ENCODE measurements around the gene NOL7. TPM values are rescaled to one million over a fixed set of nuclear protein-coding genes. Genes with fewer than 3 reads are reported as not detected.

NOL7 gene
- total and polyA plus RNA-seq, 2 of the 13 experiments (the other 11 are each of a cell fraction or from before 2014, with no cell fraction given), result 37.8 to 186 TPM

- no peak; the same call in 1 of the 2 replicates for TF ChIP-seq ZBED4 (CRISPR knock-in tag; IDR thresholded peaks at IDR 0.05; ENCODE audit: borderline replicate concordance)
- TF ChIP-seq NFIC (IDR thresholded peaks at IDR 0.05; ENCODE audit: low read length), result no peak
- peak; percentile 87; the same call in 1 of the 2 replicates for TF ChIP-seq FOXJ3 (CRISPR knock-in tag; IDR thresholded peaks at IDR 0.05; ENCODE audit: borderline replicate concordance)
- TF ChIP-seq E2F5 (CRISPR knock-in tag; conservative IDR thresholded peaks at IDR 0.05), result no peak
- peak; percentile 56; the same call in 1 of the 2 replicates for TF ChIP-seq ZNF44 (CRISPR knock-in tag; IDR thresholded peaks at IDR 0.05)
- TF ChIP-seq KDM5A (IDR thresholded peaks at IDR 0.05; ENCODE audit: borderline replicate concordance, low read length), result no peak
- TF ChIP-seq ZZZ3 (CRISPR knock-in tag; IDR thresholded peaks at IDR 0.05; ENCODE audit: borderline replicate concordance), result no peak
- no peak for TF ChIP-seq POLR2G (IDR thresholded peaks at IDR 0.05; ENCODE audit: low read depth, low read length)
- no peak; the same call in 1 of the 2 replicates for TF ChIP-seq SAFB2 (CRISPR knock-in tag; IDR thresholded peaks at IDR 0.05; ENCODE audit: borderline replicate concordance, low read depth)
- TF ChIP-seq GATA4 (IDR thresholded peaks at IDR 0.05; ENCODE audit: borderline replicate concordance, low read depth), result no peak
- no peak for TF ChIP-seq ZNF781 (CRISPR knock-in tag; IDR thresholded peaks at IDR 0.05; ENCODE audit: borderline replicate concordance, not compliant biosample characterization)
- TF ChIP-seq PLSCR1 (CRISPR knock-in tag; IDR thresholded peaks at IDR 0.05; ENCODE audit: borderline replicate concordance), result no peak
- TF ChIP-seq ZNF460 (CRISPR knock-in tag; IDR thresholded peaks at IDR 0.05; ENCODE audit: borderline replicate concordance), result no peak
- TF ChIP-seq POLR2AphosphoS2 (IDR thresholded peaks at IDR 0.05; ENCODE audit: low read depth, low read length), result no peak
- TF ChIP-seq ZNF747 (CRISPR knock-in tag; IDR thresholded peaks at IDR 0.05; ENCODE audit: borderline replicate concordance), result no peak
- TF ChIP-seq SUZ12 (IDR thresholded peaks at IDR 0.05; ENCODE audit: low read depth, low read length), result no peak
- no peak; the same call in 1 of the 2 replicates for TF ChIP-seq ZNF629 (CRISPR knock-in tag; conservative IDR thresholded peaks at IDR 0.05)
- TF ChIP-seq, protein P1, sequence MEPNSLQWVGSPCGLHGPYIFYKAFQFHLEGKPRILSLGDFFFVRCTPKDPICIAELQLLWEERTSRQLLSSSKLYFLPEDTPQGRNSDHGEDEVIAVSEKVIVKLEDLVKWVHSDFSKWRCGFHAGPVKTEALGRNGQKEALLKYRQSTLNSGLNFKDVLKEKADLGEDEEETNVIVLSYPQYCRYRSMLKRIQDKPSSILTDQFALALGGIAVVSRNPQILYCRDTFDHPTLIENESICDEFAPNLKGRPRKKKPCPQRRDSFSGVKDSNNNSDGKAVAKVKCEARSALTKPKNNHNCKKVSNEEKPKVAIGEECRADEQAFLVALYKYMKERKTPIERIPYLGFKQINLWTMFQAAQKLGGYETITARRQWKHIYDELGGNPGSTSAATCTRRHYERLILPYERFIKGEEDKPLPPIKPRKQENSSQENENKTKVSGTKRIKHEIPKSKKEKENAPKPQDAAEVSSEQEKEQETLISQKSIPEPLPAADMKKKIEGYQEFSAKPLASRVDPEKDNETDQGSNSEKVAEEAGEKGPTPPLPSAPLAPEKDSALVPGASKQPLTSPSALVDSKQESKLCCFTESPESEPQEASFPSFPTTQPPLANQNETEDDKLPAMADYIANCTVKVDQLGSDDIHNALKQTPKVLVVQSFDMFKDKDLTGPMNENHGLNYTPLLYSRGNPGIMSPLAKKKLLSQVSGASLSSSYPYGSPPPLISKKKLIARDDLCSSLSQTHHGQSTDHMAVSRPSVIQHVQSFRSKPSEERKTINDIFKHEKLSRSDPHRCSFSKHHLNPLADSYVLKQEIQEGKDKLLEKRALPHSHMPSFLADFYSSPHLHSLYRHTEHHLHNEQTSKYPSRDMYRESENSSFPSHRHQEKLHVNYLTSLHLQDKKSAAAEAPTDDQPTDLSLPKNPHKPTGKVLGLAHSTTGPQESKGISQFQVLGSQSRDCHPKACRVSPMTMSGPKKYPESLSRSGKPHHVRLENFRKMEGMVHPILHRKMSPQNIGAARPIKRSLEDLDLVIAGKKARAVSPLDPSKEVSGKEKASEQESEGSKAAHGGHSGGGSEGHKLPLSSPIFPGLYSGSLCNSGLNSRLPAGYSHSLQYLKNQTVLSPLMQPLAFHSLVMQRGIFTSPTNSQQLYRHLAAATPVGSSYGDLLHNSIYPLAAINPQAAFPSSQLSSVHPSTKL (CRISPR knock-in tag; IDR thresholded peaks at IDR 0.05), result no peak
- no peak for TF ChIP-seq ONECUT2 (CRISPR knock-in tag; IDR thresholded peaks at IDR 0.05)
These were observed 809 bp upstream of the NOL7 start (continued) for GRCh38 chr6:13614126-13614925.
